Measurements from ENCODE around the gene PSMD14. TPM values are rescaled to one million over a fixed set of nuclear protein-coding genes. Genes with fewer than 3 reads are reported as not detected.

The PSMD14 gene
- total and polyA plus RNA-seq, 2 of the 8 experiments (the other 6 are each of a cell fraction or from before 2014, with no cell fraction given), result 53.9 to 88.7 TPM

GRCh38 chr2:161362568-161363166, 54.4 kb downstream of the PSMD14 start:
- CTCF ChIA-PET (ENCODE audit: partially characterized antibody), result no interaction called here
- H3K9me3 ChIP-seq (ENCODE audit: insufficient read depth in 2 of 2, low read depth in 1 of 2, low read length in 1 of 2), result peaks cover 3 to 18% of the 10 kb centered on the region in 2 experiments
- TF ChIP-seq RBBP5 (IDR thresholded peaks at IDR 0.05; ENCODE audit: borderline replicate concordance, low read depth, low read length), result no peak

More at GRCh38 chr2:161362568-161363166, 54.4 kb downstream of the PSMD14 start:
- FAIRE-seq (no peak), DNase-seq (ENCODE audit: low read depth in 1 of 2, low spot score in 2 of 2) (no peak)
- Histone ChIP-seq H4K20me1 (replicated peaks in 1 of 2; ENCODE audit: control insufficient read depth in 1 of 2, insufficient read depth in 2 of 2, low read length in 2 of 2) (peaks cover 2% of the 10 kb centered on the region in 2 experiments), H3K4me1 (replicated peaks in 1 of 4; ENCODE audit: control insufficient read depth in 3 of 4, insufficient read depth in 4 of 4, low read length in 3 of 4) (peaks cover 0 to 12% (median 6%) of the 10 kb centered on the region in 4 experiments; a peak in 5 of 7 replicates), H3K79me1 (ENCODE audit: low read depth, low read length) (peaks cover 4% of the 10 kb centered on the region; the same call in 1 of the 2 replicates), H4K8ac (ENCODE audit: extremely low read depth, insufficient read depth, low read length) (no peak overlapping the region), H3K36me3 (ENCODE audit: control insufficient read depth in 2 of 4, insufficient read depth in 4 of 4, low read length in 3 of 4) (peaks cover 0 to 4% (median 2%) of the 10 kb centered on the region in 4 experiments; a peak in 3 of 8 replicates), H3K79me2 (ENCODE audit: control insufficient read depth in 1 of 2, insufficient read depth in 2 of 2, low read length in 2 of 2) (peaks cover 3 to 77% of the 10 kb centered on the region in 2 experiments; a peak in 3 of 4 replicates), H2BK12ac (ENCODE audit: low read depth, low read length) (no peak overlapping the region), H3K27ac (ENCODE audit: low read depth, low read length) (no peak overlapping the region), H3K18ac (ENCODE audit: extremely low read depth, low read length) (no peak overlapping the region), H2AK5ac (ENCODE audit: low read depth, low read length) (no peak overlapping the region), H2BK15ac (ENCODE audit: low read length) (no peak overlapping the region), H3K4me3 (ENCODE audit: extremely low read depth in 1 of 4, insufficient read depth in 2 of 4, low read depth in 3 of 4, low read length in 4 of 4) (no peak overlapping the region), H3K56ac (replicated peaks; ENCODE audit: insufficient read length, low read depth, low read length) (no peak overlapping the region), H3K9ac (replicated peaks in 1 of 4; ENCODE audit: extremely low read depth in 1 of 4, low read depth in 3 of 4, low read length in 3 of 4) (no peak overlapping the region), H2AFZ (ENCODE audit: low read length) (no peak overlapping the region), H2BK20ac (ENCODE audit: low read length) (no peak overlapping the region), H3K23me2 (ENCODE audit: low read depth, low read length) (no peaks in the 10 kb centered on the region; the same call in 1 of the 2 replicates), H2BK5ac (ENCODE audit: low read depth, low read length) (no peak overlapping the region), H3K4ac (replicated peaks; ENCODE audit: insufficient read length, low read depth, low read length) (no peak overlapping the region), H3K14ac (ENCODE audit: insufficient read length) (no peak overlapping the region), H3K4me2 (ENCODE audit: insufficient read depth in 1 of 2, low read depth in 2 of 2, low read length in 2 of 2) (no peak overlapping the region), H3K23ac (ENCODE audit: insufficient read length) (no peak overlapping the region), H3K27me3 (replicated peaks in 1 of 4; ENCODE audit: control insufficient read depth in 3 of 4, extremely low read depth in 1 of 4, insufficient read depth in 3 of 4, low read length in 3 of 4) (no peaks in the 10 kb centered on the region), H4K91ac (replicated peaks; ENCODE audit: insufficient read length, low read length) (no peak overlapping the region), H2BK120ac (replicated peaks; ENCODE audit: low read depth, low read length) (no peak overlapping the region), H4K5ac (ENCODE audit: insufficient read length, low read depth, low read length) (no peak overlapping the region)
- POLR2A ChIA-PET (ENCODE audit: partially characterized antibody), result interaction anchor here (1.1 kb wide), 1 partner anchor 54 kb away, joined by 4 read pairs; the partner anchor contains the start of gene PSMD14
- 100% methylated on average over 2 of the region's 2 CpGs; no CpG with 5 or more reads in 1 of the 2 experiments for WGBS, 2 experiments (ENCODE audit: extremely low coverage in 1 of 2, insufficient coverage in 1 of 2, insufficient read length in 1 of 2, insufficient replicate concordance in 2 of 2, low coverage in 1 of 2, low lambda C conversion rate in 2 of 2, missing lambda C conversion rate in 1 of 2)

All from H1 (cell line).